Mesothelial cell of epicardium (in vitro differentiated cells): ENCODE results near the gene ZNF362. TPM values are rescaled to one million over a fixed set of nuclear protein-coding genes. Genes with fewer than 3 reads are reported as not detected.
A peak's percentile ranks its signal among the peaks of the same experiment; 100 is the strongest.

Source experiments
- DNase-seq, 2 experiments: peaks; one replicate each; pipeline ENCODE4 v3.0.0; 2021; ENCODE audit warnings: low spot score in 2 of 2; ENCODE audit not compliant: unreplicated experiment in 2 of 2
- H3K27ac Mint-ChIP-seq: 2 replicates; pipeline ENCODE4 v1.8.0; 2021; ENCODE audit warnings: mixed read lengths
- H3K27me3 Mint-ChIP-seq: 2 replicates; pipeline ENCODE4 v1.8.0; 2021; ENCODE audit warnings: low read depth, mixed read lengths
- H3K36me3 Mint-ChIP-seq: 2 replicates; pipeline ENCODE4 v1.8.0; 2021; ENCODE audit warnings: mixed read lengths
- H3K4me1 Mint-ChIP-seq: 2 replicates; pipeline ENCODE4 v1.8.0; 2021; ENCODE audit warnings: mixed read lengths
- H3K4me3 Mint-ChIP-seq: 2 replicates; pipeline ENCODE4 v1.8.0; 2021; ENCODE audit warnings: mild to moderate bottlenecking, moderate library complexity, mixed read lengths
- H3K9me3 Mint-ChIP-seq: 2 replicates; pipeline ENCODE4 v1.8.0; 2021; ENCODE audit warnings: mixed read lengths
- total RNA-seq: library from RNA; stranded (reverse); gene quantifications from 3 replicates; pipeline ENCODE4 v1.2.1, GENCODE V29; 2021
- TF ChIP-seq, protein P1 (sequence below): fragments of 200-600 bp; sonication (generic); IDR thresholded peaks from one replicate; pipeline ENCODE4 v1.5.0; 2021; ENCODE audit warnings: antibody characterized with exemption; ENCODE audit not compliant: unreplicated experiment

The ZNF362 gene
- total RNA-seq, 1 donor from 2014 or later: 114 TPM

DNA sequence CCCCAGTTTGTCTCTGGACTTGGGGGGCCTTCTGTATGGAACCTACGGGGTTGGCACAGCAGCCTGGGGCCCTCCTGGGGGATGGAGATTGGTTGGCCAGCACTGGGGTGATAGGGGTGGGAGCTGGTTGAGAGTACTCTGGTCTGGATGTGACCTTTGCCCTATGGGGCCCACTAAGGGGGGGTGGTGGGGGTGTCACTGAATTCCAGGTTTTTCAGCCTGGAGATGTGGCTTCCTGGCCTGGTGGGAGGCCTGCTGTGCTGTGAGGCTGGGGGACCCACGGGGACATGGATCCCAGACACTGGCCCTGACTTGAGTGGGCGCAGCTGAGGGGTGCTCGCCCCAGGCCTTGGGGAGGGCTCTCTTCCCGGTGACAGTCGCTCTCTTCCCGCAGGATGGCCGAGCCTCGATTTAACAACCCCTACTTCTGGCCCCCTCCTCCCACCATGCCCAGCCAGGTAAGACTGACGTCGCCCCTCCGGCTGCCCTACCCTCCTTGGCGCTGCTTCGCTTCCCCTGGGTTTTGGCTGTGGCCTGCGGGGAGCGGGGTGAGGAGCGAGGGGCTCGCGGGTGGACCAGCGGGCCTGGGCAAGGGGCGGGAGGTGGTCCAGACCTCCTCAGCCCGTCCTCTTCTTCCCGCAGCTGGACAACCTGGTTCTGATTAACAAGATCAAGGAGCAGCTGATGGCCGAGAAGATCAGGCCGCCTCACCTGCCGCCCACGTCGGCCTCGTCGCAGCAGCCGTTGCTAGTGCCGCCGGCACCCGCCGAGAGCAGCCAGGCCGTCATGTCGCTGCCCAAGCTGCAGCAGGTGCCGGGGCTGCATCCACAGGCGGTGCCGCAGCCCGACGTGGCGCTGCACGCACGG, 19.6 kb downstream of the ZNF362 start:
- Mint-ChIP-seq H3K4me1 (peaks cover 1% of the 10 kb centered on the region), H3K36me3 (peaks cover 24% of the 10 kb centered on the region), H3K9me3 (no peaks in the 10 kb centered on the region)

DNA sequence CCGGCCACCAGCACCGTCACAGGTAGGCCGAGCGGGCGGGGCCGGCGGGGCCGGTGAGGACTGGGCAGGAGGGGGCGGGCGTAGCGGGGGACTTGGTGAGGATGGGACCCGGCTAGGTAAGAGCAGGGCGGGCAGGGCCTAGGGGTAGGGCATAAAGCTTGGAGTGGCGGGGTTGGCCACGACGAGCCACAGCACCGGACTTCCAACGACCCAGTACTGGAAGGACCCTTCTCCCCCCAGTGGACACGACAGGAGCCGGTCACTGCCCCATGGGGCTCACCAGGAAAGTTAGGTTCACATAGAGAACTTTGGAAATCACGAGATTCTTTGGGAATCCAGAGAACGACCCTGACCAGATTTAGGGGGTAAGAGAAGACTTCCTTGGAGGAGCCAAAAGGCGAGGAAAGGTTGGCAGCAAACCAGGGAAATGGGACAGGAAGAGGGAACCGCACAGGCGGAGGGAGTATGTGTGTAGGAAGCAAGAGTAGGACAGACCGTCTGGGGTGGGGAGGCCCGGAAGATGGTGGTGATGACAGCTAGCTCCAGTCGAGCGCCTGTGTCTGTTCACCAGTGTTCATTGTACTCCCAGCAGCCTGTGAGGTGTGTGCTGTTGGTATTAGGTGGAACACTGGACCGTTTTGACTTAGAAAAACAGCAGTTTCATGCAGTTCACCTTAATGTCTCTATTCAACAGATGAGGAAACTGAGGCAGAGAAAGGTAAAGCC, 20.4 kb downstream of the ZNF362 start:
- H3K36me3 Mint-ChIP-seq: peaks cover 24% of the 10 kb centered on the region
- H3K9me3 Mint-ChIP-seq: no peaks in the 10 kb centered on the region
- no peak for DNase-seq
- H3K27ac Mint-ChIP-seq: no peak overlapping the region
- H3K4me1 Mint-ChIP-seq: no peaks in the 10 kb centered on the region
- H3K27me3 Mint-ChIP-seq: no peaks in the 10 kb centered on the region
- TF ChIP-seq, protein P1, sequence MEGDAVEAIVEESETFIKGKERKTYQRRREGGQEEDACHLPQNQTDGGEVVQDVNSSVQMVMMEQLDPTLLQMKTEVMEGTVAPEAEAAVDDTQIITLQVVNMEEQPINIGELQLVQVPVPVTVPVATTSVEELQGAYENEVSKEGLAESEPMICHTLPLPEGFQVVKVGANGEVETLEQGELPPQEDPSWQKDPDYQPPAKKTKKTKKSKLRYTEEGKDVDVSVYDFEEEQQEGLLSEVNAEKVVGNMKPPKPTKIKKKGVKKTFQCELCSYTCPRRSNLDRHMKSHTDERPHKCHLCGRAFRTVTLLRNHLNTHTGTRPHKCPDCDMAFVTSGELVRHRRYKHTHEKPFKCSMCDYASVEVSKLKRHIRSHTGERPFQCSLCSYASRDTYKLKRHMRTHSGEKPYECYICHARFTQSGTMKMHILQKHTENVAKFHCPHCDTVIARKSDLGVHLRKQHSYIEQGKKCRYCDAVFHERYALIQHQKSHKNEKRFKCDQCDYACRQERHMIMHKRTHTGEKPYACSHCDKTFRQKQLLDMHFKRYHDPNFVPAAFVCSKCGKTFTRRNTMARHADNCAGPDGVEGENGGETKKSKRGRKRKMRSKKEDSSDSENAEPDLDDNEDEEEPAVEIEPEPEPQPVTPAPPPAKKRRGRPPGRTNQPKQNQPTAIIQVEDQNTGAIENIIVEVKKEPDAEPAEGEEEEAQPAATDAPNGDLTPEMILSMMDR: no peak
- no peak overlapping the region for H3K4me3 Mint-ChIP-seq

More for the DNA sequence above, 19.6 kb downstream of the ZNF362 start:
- no peak for DNase-seq
- TF ChIP-seq, protein P1: no peak
- Mint-ChIP-seq H3K4me3 (no peak overlapping the region), H3K27me3 (no peaks in the 10 kb centered on the region), H3K27ac (no peak overlapping the region)

DNA sequence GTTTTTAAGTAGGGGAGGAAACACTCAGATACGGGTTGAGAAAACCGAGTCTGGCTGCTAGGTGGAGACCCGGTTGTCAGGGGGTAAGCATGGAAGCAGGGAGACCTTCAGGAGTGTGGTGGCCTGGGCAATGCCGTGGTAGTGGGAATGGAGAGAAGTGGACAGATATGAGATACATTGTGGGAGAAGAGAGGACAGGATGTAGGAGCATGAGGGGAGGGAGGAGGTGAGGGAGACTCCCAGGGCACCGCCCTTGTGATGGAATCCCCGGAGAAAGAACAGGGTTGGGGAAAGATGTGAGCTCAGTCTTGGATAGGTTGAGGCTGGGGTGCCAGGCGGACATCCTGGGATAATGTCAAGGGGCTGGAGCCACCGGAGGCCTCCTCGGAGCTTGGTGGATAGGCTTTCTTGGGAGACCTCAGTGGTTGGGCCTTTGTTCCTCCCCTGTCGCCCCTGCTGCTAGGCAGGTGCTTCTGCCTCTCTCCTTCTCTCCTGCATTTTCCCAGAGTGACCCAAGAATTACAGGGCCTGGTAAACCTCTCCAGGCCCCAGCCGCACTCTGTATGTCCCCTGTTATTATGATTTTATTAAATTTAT, 21.3 kb downstream of the ZNF362 start:
- no peak for DNase-seq
- TF ChIP-seq, protein P1: no peak
- H3K36me3 Mint-ChIP-seq: peaks cover 29% of the 10 kb centered on the region
- no peaks in the 10 kb centered on the region for H3K9me3 Mint-ChIP-seq
- H3K4me3 Mint-ChIP-seq: no peak overlapping the region
- H3K4me1 Mint-ChIP-seq: no peaks in the 10 kb centered on the region
- H3K27me3 Mint-ChIP-seq: no peaks in the 10 kb centered on the region
- H3K27ac Mint-ChIP-seq: peak overlapping the region; percentile 15

DNA sequence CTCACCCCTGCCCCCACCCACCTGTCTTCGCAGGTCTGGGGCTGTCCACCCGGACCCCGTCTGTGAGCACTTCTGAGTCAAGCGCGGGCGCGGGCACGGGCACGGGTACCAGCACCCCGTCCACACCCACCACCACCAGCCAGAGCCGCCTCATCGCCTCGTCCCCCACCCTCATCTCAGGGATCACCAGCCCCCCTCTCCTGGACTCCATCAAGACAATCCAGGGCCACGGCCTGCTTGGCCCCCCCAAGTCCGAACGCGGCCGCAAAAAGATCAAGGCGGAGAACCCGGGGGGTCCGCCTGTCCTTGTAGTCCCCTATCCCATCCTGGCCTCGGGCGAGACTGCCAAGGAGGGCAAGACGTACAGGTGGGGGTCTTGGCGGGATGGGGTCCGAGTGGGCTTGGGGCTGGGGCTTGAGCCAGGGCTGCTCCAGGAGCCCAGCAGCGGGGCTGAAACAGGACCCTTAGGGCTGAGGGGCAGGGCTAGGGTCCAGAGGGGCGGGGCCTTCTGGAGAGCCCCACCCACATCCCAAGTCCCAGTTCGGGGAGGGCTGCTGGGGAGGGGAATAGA, 23.9 kb downstream of the ZNF362 start:
- Mint-ChIP-seq H3K4me3 (no peak overlapping the region), H3K4me1 (peaks cover 9% of the 10 kb centered on the region), H3K27ac (no peak overlapping the region), H3K9me3 (no peaks in the 10 kb centered on the region), H3K27me3 (no peaks in the 10 kb centered on the region), H3K36me3 (peaks cover 36% of the 10 kb centered on the region)
- no peak for DNase-seq
- TF ChIP-seq, protein P1: no peak

DNA sequence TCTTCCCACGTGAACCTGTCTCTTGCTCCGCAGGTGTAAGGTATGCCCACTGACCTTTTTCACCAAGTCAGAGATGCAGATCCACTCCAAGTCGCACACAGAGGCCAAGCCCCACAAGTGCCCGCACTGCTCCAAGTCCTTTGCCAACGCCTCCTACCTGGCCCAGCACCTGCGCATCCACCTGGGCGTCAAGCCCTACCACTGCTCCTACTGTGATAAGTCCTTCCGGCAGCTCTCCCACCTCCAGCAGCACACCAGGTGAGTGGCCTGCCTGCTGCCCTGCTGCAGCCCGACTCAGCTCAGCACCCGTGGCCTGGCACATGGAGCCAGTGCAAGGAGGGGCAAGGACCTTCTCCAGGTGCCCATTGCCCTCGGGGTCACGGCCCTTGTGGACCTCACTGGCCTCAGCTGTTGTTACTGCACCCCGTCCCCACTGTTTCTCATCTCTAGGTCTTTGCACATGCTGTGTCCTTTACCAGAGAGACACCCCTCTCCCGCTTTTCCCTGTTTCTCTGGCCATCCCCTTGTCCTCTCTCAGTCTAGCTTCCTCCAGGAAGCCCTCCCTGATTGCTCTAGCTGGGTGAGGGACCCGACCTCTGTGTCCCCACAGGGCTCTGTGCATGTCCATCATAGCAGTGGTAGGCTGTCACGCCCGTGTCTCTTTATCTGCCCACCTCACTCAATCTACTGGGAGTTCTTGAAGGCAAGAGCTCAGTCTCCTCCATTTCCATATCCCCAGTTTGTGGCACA, 25.4 kb downstream of the ZNF362 start:
- H3K27me3 Mint-ChIP-seq: no peaks in the 10 kb centered on the region
- TF ChIP-seq, protein P1: no peak
- peaks cover 38% of the 10 kb centered on the region for H3K36me3 Mint-ChIP-seq
- no peak overlapping the region for H3K4me3 Mint-ChIP-seq
- no peaks in the 10 kb centered on the region for H3K9me3 Mint-ChIP-seq
- no peak for DNase-seq
- peaks cover 9% of the 10 kb centered on the region for H3K4me1 Mint-ChIP-seq
- H3K27ac Mint-ChIP-seq: no peak overlapping the region
